IMR-90 (cell line): ENCODE measurements around the gene CAND2.

ENCODE experiments used
- CTCF ChIP-seq: conservative IDR thresholded peaks from 2 replicates; pipeline ENCODE4 v1.5.1; 2012; ENCODE audit warnings: mild to moderate bottlenecking, low read depth, low read length, improper control_type of control experiment
- POLR2A ChIP-seq: IDR thresholded peaks from 2 replicates; pipeline ENCODE4 v1.6.1; 2012; ENCODE audit warnings: mild to moderate bottlenecking, low read depth, low read length

DNA sequence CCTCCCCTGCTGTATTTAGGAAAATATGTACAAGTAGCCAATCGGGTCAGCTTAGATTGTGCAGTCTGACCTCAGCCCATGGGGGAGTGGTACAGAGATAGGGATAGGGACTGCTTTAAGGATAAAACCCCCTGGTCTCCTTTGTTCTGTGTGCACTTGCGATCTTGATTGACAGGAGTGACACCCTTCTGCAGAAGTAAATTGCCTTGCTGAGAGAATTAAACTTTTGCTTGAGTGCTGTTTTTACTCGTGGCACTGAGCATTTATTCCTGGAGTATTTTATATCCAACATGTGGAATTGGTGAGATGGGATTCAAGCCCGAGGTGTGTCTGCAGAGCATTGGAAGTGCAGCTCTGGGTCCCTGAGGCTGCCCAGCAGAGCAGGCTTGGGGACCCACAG is 68.8 kb downstream of the CAND2 start:
- TF ChIP-seq POLR2A = no peak
- TF ChIP-seq CTCF = no peak
